Esophagus (tissue), 2 donors: ENCODE measurements around the gene HLA-C. TPM values are rescaled to one million over a fixed set of nuclear protein-coding genes. Genes with fewer than 3 reads are reported as not detected.

Source experiments
- H3K27ac ChIP-seq, 2 donors: one replicate each; pipeline ENCODE4 v1.5.1; 2013; ENCODE audit warnings: low read depth in 2 of 2, mild to moderate bottlenecking in 2 of 2, inconsistent platforms in 1 of 2, low read length in 1 of 2, moderate library complexity in 1 of 2
- H3K27me3 ChIP-seq, 2 donors: one replicate each; pipeline ENCODE4 v1.6.1; 2013; ENCODE audit warnings: low read length in 2 of 2, control low read depth in 1 of 2, mild to moderate bottlenecking in 1 of 2; ENCODE audit not compliant: insufficient read depth in 2 of 2, control insufficient read depth in 1 of 2
- H3K36me3 ChIP-seq, 2 donors: one replicate each; pipeline ENCODE4 v1.6.1; 2013; ENCODE audit warnings: low read length in 1 of 2; ENCODE audit not compliant: control insufficient read depth in 2 of 2, insufficient read depth in 2 of 2
- H3K4me1 ChIP-seq, 2 donors: one replicate each; pipeline ENCODE4 v1.6.1; 2013; ENCODE audit warnings: low read length in 1 of 2; ENCODE audit not compliant: control insufficient read depth in 2 of 2, insufficient read depth in 2 of 2
- H3K4me3 ChIP-seq, 2 donors: one replicate each; pipeline ENCODE4 v1.5.1; 2013; ENCODE audit warnings: low read length in 2 of 2, mild to moderate bottlenecking in 2 of 2, low read depth in 1 of 2, moderate library complexity in 1 of 2
- H3K9me3 ChIP-seq, 2 donors: one replicate each; pipeline ENCODE4 v1.6.1; 2013; ENCODE audit warnings: mild to moderate bottlenecking in 2 of 2, low read depth in 1 of 2, low read length in 1 of 2, moderate library complexity in 1 of 2; ENCODE audit not compliant: control insufficient read depth in 2 of 2, insufficient read depth in 1 of 2
- WGBS, 2 donors: extraction: QIAGEN DNeasy Blood & Tissue Kit; methylation state at CpG; one replicate each; pipeline ENCODE4 v1.1.7; 2013; 5-methylcytosine and 5-hydroxymethylcytosine counted together
- polyA plus RNA-seq, 2 donors: library from polyadenylated mRNA; stranded (reverse); fragments of 200-250 nt; gene quantifications; one replicate each; pipeline ENCODE4 v1.2.3, GENCODE V29; 2013
- donor health status: healthy with polysubstance abuse.
- donor health status: Bipolar disorder and iron deficiency.

Gene HLA-C
- polyA plus RNA-seq: 100 to 1,000 TPM; 104 to 121 TPM

- WGBS, 2 donors: 0 to 1% methylated on average over 45 to 62 of the region's 62 CpGs
- Histone ChIP-seq H3K36me3 (peaks cover 0 to 26% of the 10 kb centered on the region in 2 donors), H3K4me1 (peaks cover 0 to 13% of the 10 kb centered on the region in 2 donors), H3K9me3 (no peaks in the 10 kb centered on the region), H3K27ac (peak within 1 kb of the TSS; percentile 94 to 98), H3K4me3 (peak within 1 kb of the TSS; percentile 63 to 96), H3K27me3 (no peaks in the 10 kb centered on the region)
Measured at GRCh38 chr6:31271641-31272357, at the start of gene HLA-C. Gene HLA-C (minus strand): TSS chr6:31272092. CDS start chr6:31272071, 21 bp downstream.

GRCh38 chr6:31321005-31321707, 49.3 kb upstream of the HLA-C start:
- H3K36me3 ChIP-seq: no peaks in the 10 kb centered on the region
- no peaks in the 10 kb centered on the region for H3K9me3 ChIP-seq
- no peak overlapping the region for H3K4me3 ChIP-seq
- H3K27me3 ChIP-seq: no peaks in the 10 kb centered on the region
- WGBS, 2 donors: 38 to 51% methylated on average over 1 of the region's 1 CpG
- no peaks in the 10 kb centered on the region for H3K4me1 ChIP-seq
- no peak overlapping the region for H3K27ac ChIP-seq

GRCh38 chr6:31317036-31317435, 45.1 kb upstream of the HLA-C start:
- WGBS, 2 donors: 58 to 86% methylated on average over 2 of the region's 2 CpGs
- Histone ChIP-seq H3K36me3 (no peaks in the 10 kb centered on the region), H3K27ac (no peak overlapping the region), H3K9me3 (no peaks in the 10 kb centered on the region), H3K27me3 (no peaks in the 10 kb centered on the region), H3K4me3 (no peak overlapping the region), H3K4me1 (no peaks in the 10 kb centered on the region)

GRCh38 chr6:31309641-31310040, 37.7 kb upstream of the HLA-C start:
- Histone ChIP-seq H3K36me3 (no peaks in the 10 kb centered on the region), H3K27me3 (no peaks in the 10 kb centered on the region), H3K4me3 (no peak overlapping the region), H3K9me3 (no peaks in the 10 kb centered on the region), H3K4me1 (no peaks in the 10 kb centered on the region), H3K27ac (no peak overlapping the region)
- 81 to 94% methylated on average over 2 of the region's 2 CpGs for WGBS, 2 donors

GRCh38 chr6:31308845-31309175, 36.9 kb upstream of the HLA-C start:
- no peak overlapping the region for H3K4me3 ChIP-seq
- H3K36me3 ChIP-seq: no peaks in the 10 kb centered on the region
- H3K4me1 ChIP-seq: no peaks in the 10 kb centered on the region
- 33 to 40% methylated on average over 11 of the region's 11 CpGs for WGBS, 2 donors
- no peaks in the 10 kb centered on the region for H3K27me3 ChIP-seq
- no peak overlapping the region for H3K27ac ChIP-seq
- H3K9me3 ChIP-seq: no peaks in the 10 kb centered on the region

GRCh38 chr6:31308050-31308844, 36.4 kb upstream of the HLA-C start:
- Histone ChIP-seq H3K4me1 (no peaks in the 10 kb centered on the region), H3K9me3 (no peaks in the 10 kb centered on the region), H3K27me3 (no peaks in the 10 kb centered on the region), H3K36me3 (no peaks in the 10 kb centered on the region), H3K27ac (no peak overlapping the region), H3K4me3 (peak overlapping the region in 1 of 2 donors; percentile 19)
- 8 to 9% methylated on average over 35 to 56 of the region's 57 CpGs for WGBS, 2 donors

GRCh38 chr6:31307669-31308049, 35.8 kb upstream of the HLA-C start:
- Histone ChIP-seq H3K4me3 (no peak overlapping the region), H3K4me1 (no peaks in the 10 kb centered on the region), H3K9me3 (no peaks in the 10 kb centered on the region), H3K27ac (no peak overlapping the region), H3K36me3 (no peaks in the 10 kb centered on the region), H3K27me3 (no peaks in the 10 kb centered on the region)
- 64 to 77% methylated on average over 14 of the region's 14 CpGs for WGBS, 2 donors

- Histone ChIP-seq H3K9me3 (no peaks in the 10 kb centered on the region), H3K4me1 (no peaks in the 10 kb centered on the region), H3K4me3 (no peak overlapping the region), H3K27ac (no peak overlapping the region), H3K27me3 (no peaks in the 10 kb centered on the region), H3K36me3 (no peaks in the 10 kb centered on the region)
- WGBS, 2 donors: 58 to 67% methylated on average over 4 of the region's 4 CpGs
Measured at GRCh38 chr6:31305703-31306219, 33.9 kb upstream of the HLA-C start.

GRCh38 chr6:31304683-31305082, 32.8 kb upstream of the HLA-C start:
- 65 to 72% methylated on average over 4 of the region's 4 CpGs for WGBS, 2 donors
- Histone ChIP-seq H3K36me3 (no peaks in the 10 kb centered on the region), H3K27me3 (no peaks in the 10 kb centered on the region), H3K4me1 (no peaks in the 10 kb centered on the region), H3K4me3 (no peak overlapping the region), H3K27ac (no peak overlapping the region), H3K9me3 (no peaks in the 10 kb centered on the region)
